Mesendoderm (in vitro differentiated cells): ENCODE results near the gene BRF1.

Source experiments
- DNase-seq: peaks from one replicate; pipeline ENCODE4 v3.0.0; 2013
- H2AK5ac ChIP-seq: 2 replicates; pipeline ENCODE4 v1.6.1; 2013; ENCODE audit warnings: low read length, inconsistent platforms
- H2BK120ac ChIP-seq: 2 replicates; pipeline ENCODE4 v1.6.1; 2013; ENCODE audit warnings: low read depth, mild to moderate bottlenecking, low read length, moderate library complexity, mixed read lengths
- H2BK15ac ChIP-seq: replicated peaks from 2 replicates; pipeline ENCODE4 v1.6.1; 2013; ENCODE audit warnings: low read depth, mild to moderate bottlenecking, moderate library complexity
- H2BK5ac ChIP-seq: 2 replicates; pipeline ENCODE4 v1.6.1; 2013; ENCODE audit warnings: low read length, inconsistent platforms
- H3K18ac ChIP-seq: 2 replicates; pipeline ENCODE4 v1.6.1; 2013; ENCODE audit warnings: mild to moderate bottlenecking, low read length, mixed read lengths
- H3K23ac ChIP-seq: one replicate; pipeline ENCODE4 v1.6.1; 2013; ENCODE audit warnings: low read length
- H3K27ac ChIP-seq: 2 replicates; pipeline ENCODE4 v1.5.1; 2013; ENCODE audit warnings: low read depth, mild to moderate bottlenecking, inconsistent platforms, low read length, moderate library complexity
- H3K27me3 ChIP-seq: 2 replicates; pipeline ENCODE4 v1.6.1; 2013; ENCODE audit warnings: low read length, control low read depth, mild to moderate bottlenecking, inconsistent platforms; ENCODE audit not compliant: insufficient read depth, poor library complexity
- H3K36me3 ChIP-seq: 2 replicates; pipeline ENCODE4 v1.6.1; 2013; ENCODE audit warnings: low read length, inconsistent platforms; ENCODE audit not compliant: control insufficient read depth, insufficient read depth
- H3K4ac ChIP-seq: one replicate; pipeline ENCODE4 v1.6.1; 2013; ENCODE audit warnings: low read depth, mild to moderate bottlenecking, low read length, moderate library complexity
- H3K4me1 ChIP-seq: 2 replicates; pipeline ENCODE4 v1.6.1; 2013; ENCODE audit warnings: low read depth, low read length, inconsistent platforms; ENCODE audit not compliant: control insufficient read depth
- H3K4me2 ChIP-seq: 2 replicates; pipeline ENCODE4 v1.6.1; 2013; ENCODE audit warnings: low read length
- H3K4me3 ChIP-seq: 2 replicates; pipeline ENCODE4 v1.5.1; 2013; ENCODE audit warnings: mild to moderate bottlenecking, low read length
- H3K56ac ChIP-seq: one replicate; pipeline ENCODE4 v1.6.1; 2013; ENCODE audit warnings: low read length
- H3K79me1 ChIP-seq: 2 replicates; pipeline ENCODE4 v1.6.1; 2013; ENCODE audit warnings: low read length, inconsistent platforms
- H3K79me2 ChIP-seq: 2 replicates; pipeline ENCODE4 v1.6.1; 2013; ENCODE audit warnings: mild to moderate bottlenecking, low read length; ENCODE audit not compliant: control insufficient read depth, insufficient read depth
- H3K9ac ChIP-seq: 2 replicates; pipeline ENCODE4 v1.6.1; 2013; ENCODE audit warnings: low read length, inconsistent platforms
- H4K5ac ChIP-seq: one replicate; pipeline ENCODE4 v1.6.1; 2013; ENCODE audit warnings: low read length
- H4K8ac ChIP-seq: one replicate; pipeline ENCODE4 v1.6.1; 2013; ENCODE audit warnings: low read depth, mild to moderate bottlenecking, control low read depth, low read length, moderate library complexity
- whole genome bisulfite sequencing: extraction: QIAGEN DNeasy Blood & Tissue Kit; methylation state at CpG from one replicate; pipeline ENCODE4 v1.1.7; 2013; ENCODE audit warnings: low lambda C conversion rate, missing lambda C conversion rate; ENCODE audit not compliant: insufficient coverage; ENCODE audit errors: extremely low coverage; 5-methylcytosine and 5-hydroxymethylcytosine counted together

BRF1 gene

GRCh38 chr14:105221598-105222178 is 79.1 kb downstream of the BRF1 start:
- Histone ChIP-seq H3K79me1 (no peaks in the 10 kb centered on the region), H3K27ac (no peak overlapping the region)
- no CpG with 5 or more reads among the region's 27 CpGs for WGBS

DNA sequence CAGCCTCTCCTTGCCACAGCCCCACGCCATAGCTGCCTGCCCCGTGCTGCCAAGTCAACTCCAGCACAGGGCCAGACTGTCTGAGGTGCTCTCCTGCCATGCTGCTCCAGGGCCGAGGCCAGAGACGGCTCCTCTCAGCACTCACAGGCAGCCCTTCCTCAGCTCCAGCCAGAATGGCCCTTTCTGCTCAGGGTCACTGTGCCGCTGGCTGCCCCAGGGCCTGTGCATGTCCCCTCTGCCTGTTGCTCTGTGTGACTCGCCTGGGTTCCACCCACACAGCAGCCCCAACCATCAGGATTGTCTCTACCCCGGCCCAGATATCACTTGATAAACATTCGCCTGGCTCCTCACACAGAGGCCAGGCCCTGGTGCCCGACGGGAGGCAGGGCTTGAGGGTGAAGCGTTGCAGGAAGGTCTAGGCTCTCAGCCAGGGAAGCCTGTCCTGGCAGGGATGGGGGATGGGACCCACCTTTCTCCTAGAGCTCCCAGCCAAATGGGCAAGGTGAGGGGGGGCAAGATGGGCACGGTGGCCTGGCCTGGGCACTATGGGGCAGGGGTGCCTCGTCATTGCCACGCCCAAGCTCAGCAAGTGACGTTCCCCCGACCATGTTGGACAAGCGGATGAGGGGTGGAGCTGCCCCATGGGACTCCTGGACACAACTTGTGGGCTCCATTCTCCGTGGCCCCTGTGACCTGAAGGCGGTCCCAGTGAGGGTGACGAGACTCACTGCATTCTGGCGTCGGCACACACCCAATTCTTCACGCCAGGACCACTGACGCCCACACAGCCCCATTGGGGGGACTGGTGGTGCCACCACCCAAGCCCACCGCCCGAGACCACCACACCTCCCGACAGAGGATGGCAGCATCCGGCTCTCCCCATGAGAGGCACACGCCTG is 79.9 kb downstream of the BRF1 start:
- no peaks in the 10 kb centered on the region for H3K4me1 ChIP-seq
- WGBS = no CpG with 5 or more reads among the region's 29 CpGs
- H3K27me3 ChIP-seq = no peaks in the 10 kb centered on the region
- H2BK5ac ChIP-seq = no peak overlapping the region
- H4K5ac ChIP-seq = no peak overlapping the region
- H2BK120ac ChIP-seq = no peak overlapping the region
- H3K79me2 ChIP-seq = no peaks in the 10 kb centered on the region
- no peak overlapping the region for H3K9ac ChIP-seq
- peaks cover 1% of the 10 kb centered on the region for H3K36me3 ChIP-seq
- no peak overlapping the region for H2BK15ac ChIP-seq
- no peak for DNase-seq
- no peak overlapping the region for H3K18ac ChIP-seq
- no peaks in the 10 kb centered on the region for H3K79me1 ChIP-seq
- H3K4ac ChIP-seq = no peak overlapping the region
- no peak overlapping the region for H3K4me2 ChIP-seq
- no peak overlapping the region for H2AK5ac ChIP-seq
- no peak overlapping the region for H3K4me3 ChIP-seq
- H4K8ac ChIP-seq = no peak overlapping the region
- H3K23ac ChIP-seq = no peak overlapping the region
- H3K56ac ChIP-seq = no peak overlapping the region
- H3K27ac ChIP-seq = no peak overlapping the region

More at GRCh38 chr14:105221598-105222178, 79.1 kb downstream of the BRF1 start:
- no peak overlapping the region for H4K5ac ChIP-seq
- H3K4me1 ChIP-seq = no peaks in the 10 kb centered on the region
- H3K4me2 ChIP-seq = no peak overlapping the region
- no peak overlapping the region for H3K56ac ChIP-seq
- H3K36me3 ChIP-seq = peaks cover 1% of the 10 kb centered on the region
- no peak overlapping the region for H3K18ac ChIP-seq
- H3K27me3 ChIP-seq = no peaks in the 10 kb centered on the region
- H3K4me3 ChIP-seq = no peak overlapping the region
- H3K4ac ChIP-seq = no peak overlapping the region
- H3K23ac ChIP-seq = no peak overlapping the region
- H3K9ac ChIP-seq = no peak overlapping the region
- no peaks in the 10 kb centered on the region for H3K79me2 ChIP-seq
- no peak overlapping the region for H2BK15ac ChIP-seq
- no peak overlapping the region for H4K8ac ChIP-seq
- no peak overlapping the region for H2BK120ac ChIP-seq
- no peak for DNase-seq
- no peak overlapping the region for H2AK5ac ChIP-seq
- H2BK5ac ChIP-seq = no peak overlapping the region

- WGBS = no CpG with 5 or more reads among the region's 17 CpGs
- peaks cover 1% of the 10 kb centered on the region for H3K36me3 ChIP-seq
Measured at GRCh38 chr14:105219753-105220152, 81.0 kb downstream of the BRF1 start.

GRCh38 chr14:105219043-105219612 is 81.7 kb downstream of the BRF1 start:
- no peak overlapping the region for H3K4me2 ChIP-seq
- no peaks in the 10 kb centered on the region for H3K79me2 ChIP-seq
- no peak overlapping the region for H3K9ac ChIP-seq
- H2BK5ac ChIP-seq = no peak overlapping the region
- H3K27ac ChIP-seq = no peak overlapping the region
- no peak overlapping the region for H2BK15ac ChIP-seq
- no peaks in the 10 kb centered on the region for H3K4me1 ChIP-seq
- H2BK120ac ChIP-seq = no peak overlapping the region
- H3K27me3 ChIP-seq = no peaks in the 10 kb centered on the region
- peaks cover 1% of the 10 kb centered on the region for H3K36me3 ChIP-seq
- no peak overlapping the region for H3K4ac ChIP-seq
- no peaks in the 10 kb centered on the region for H3K79me1 ChIP-seq
- no peak overlapping the region for H3K23ac ChIP-seq
- no peak overlapping the region for H3K18ac ChIP-seq
- DNase-seq = no peak
- H2AK5ac ChIP-seq = no peak overlapping the region
- no peak overlapping the region for H3K4me3 ChIP-seq
- no peak overlapping the region for H4K8ac ChIP-seq
- no peak overlapping the region for H4K5ac ChIP-seq
- WGBS = no CpG with 5 or more reads among the region's 29 CpGs
- no peak overlapping the region for H3K56ac ChIP-seq

More at GRCh38 chr14:105219753-105220152, 81.0 kb downstream of the BRF1 start:
- no peak overlapping the region for H3K18ac ChIP-seq
- H3K56ac ChIP-seq = no peak overlapping the region
- H3K4me2 ChIP-seq = no peak overlapping the region
- no peaks in the 10 kb centered on the region for H3K27me3 ChIP-seq
- H2AK5ac ChIP-seq = no peak overlapping the region
- no peaks in the 10 kb centered on the region for H3K79me1 ChIP-seq
- no peak overlapping the region for H4K5ac ChIP-seq
- no peaks in the 10 kb centered on the region for H3K79me2 ChIP-seq
- no peaks in the 10 kb centered on the region for H3K4me1 ChIP-seq
- no peak overlapping the region for H4K8ac ChIP-seq
- H3K4ac ChIP-seq = no peak overlapping the region
- no peak overlapping the region for H3K4me3 ChIP-seq
- H3K9ac ChIP-seq = no peak overlapping the region
- no peak overlapping the region for H3K23ac ChIP-seq
- H3K27ac ChIP-seq = no peak overlapping the region
- no peak overlapping the region for H2BK5ac ChIP-seq
- H2BK120ac ChIP-seq = no peak overlapping the region
- DNase-seq = no peak
- no peak overlapping the region for H2BK15ac ChIP-seq

- no peak overlapping the region for H3K4me2 ChIP-seq
- H3K36me3 ChIP-seq = peaks cover 1% of the 10 kb centered on the region
- no peak overlapping the region for H2BK15ac ChIP-seq
- no peak overlapping the region for H3K23ac ChIP-seq
- H3K18ac ChIP-seq = no peak overlapping the region
- WGBS = no CpG with 5 or more reads among the region's 19 CpGs
- H3K79me2 ChIP-seq = no peaks in the 10 kb centered on the region
- H3K9ac ChIP-seq = no peak overlapping the region
- no peak overlapping the region for H2BK120ac ChIP-seq
- no peaks in the 10 kb centered on the region for H3K4me1 ChIP-seq
- no peak overlapping the region for H2AK5ac ChIP-seq
- H3K4ac ChIP-seq = no peak overlapping the region
- no peak overlapping the region for H2BK5ac ChIP-seq
- H3K79me1 ChIP-seq = no peaks in the 10 kb centered on the region
- H3K4me3 ChIP-seq = no peak overlapping the region
- no peak overlapping the region for H4K5ac ChIP-seq
- no peak overlapping the region for H4K8ac ChIP-seq
- no peaks in the 10 kb centered on the region for H3K27me3 ChIP-seq
- DNase-seq = no peak
- H3K27ac ChIP-seq = no peak overlapping the region
- no peak overlapping the region for H3K56ac ChIP-seq
Measured at GRCh38 chr14:105218611-105219010, 82.2 kb downstream of the BRF1 start.
